Spleen (tissue), 11 donors: ENCODE data around the gene CSN1S1. TPM values are rescaled to one million over a fixed set of nuclear protein-coding genes. Genes with fewer than 3 reads are reported as not detected.
A peak's percentile ranks its signal among the peaks of the same experiment; 100 is the strongest.

ENCODE experiments used
- DNase-seq: peaks from one replicate; pipeline ENCODE4 v3.0.0-alpha.2; 2020
- H3K27ac ChIP-seq, 8 donors: fragments of 200-600 bp; sonication (generic) in 7 of 8; 1 replicate in 4 of 8; 2 replicates in 4 of 8; pipeline versions ENCODE4 v1.5.0 to v1.8.0; 2016 to 2021; ENCODE audit warnings: inconsistent platforms in 4 of 8, mild to moderate bottlenecking in 4 of 8, moderate library complexity in 1 of 8
- H3K27me3 ChIP-seq, 7 donors: fragments of 200-600 bp; sonication (generic) in 6 of 7; replicated peaks in 1 of 7; 1 replicate in 4 of 7; 2 replicates in 3 of 7; pipeline versions ENCODE4 v1.5.0 to v1.8.0; 2016 to 2021; ENCODE audit warnings: inconsistent platforms in 3 of 7, mild to moderate bottlenecking in 1 of 7
- H3K36me3 ChIP-seq, 6 donors: fragments of 200-600 bp; sonication (generic) in 5 of 6; 1 replicate in 4 of 6; 2 replicates in 2 of 6; pipeline versions ENCODE4 v1.5.0 to v1.8.0; 2016 to 2021; ENCODE audit warnings: inconsistent platforms in 2 of 6
- H3K4me1 ChIP-seq, 6 donors: fragments of 200-600 bp; sonication (generic) in 5 of 6; 1 replicate in 3 of 6; 2 replicates in 3 of 6; pipeline versions ENCODE4 v1.5.0 to v1.8.0; 2016 to 2021; ENCODE audit warnings: inconsistent platforms in 3 of 6
- H3K4me3 ChIP-seq, 8 donors: fragments of 200-600 bp; sonication (generic) in 7 of 8; 1 replicate in 4 of 8; 2 replicates in 4 of 8; pipeline versions ENCODE4 v1.5.0 to v1.8.0; 2016 to 2021; ENCODE audit warnings: inconsistent platforms in 4 of 8, mild to moderate bottlenecking in 4 of 8, moderate library complexity in 2 of 8
- H3K9me3 ChIP-seq, 8 donors: fragments of 200-600 bp; sonication (generic) in 7 of 8; 1 replicate in 4 of 8; 2 replicates in 4 of 8; pipeline versions ENCODE4 v1.5.0 to v1.8.0; 2016 to 2021; ENCODE audit warnings: inconsistent platforms in 4 of 8
- POLR2A ChIP-seq, 3 donors: fragments of 450-650 bp; IDR thresholded peaks; one replicate each; pipeline ENCODE4 v1.5.1; 2017; ENCODE audit warnings: antibody characterized with exemption in 3 of 3, mild to moderate bottlenecking in 1 of 3
- POLR2AphosphoS5 ChIP-seq, 3 donors: sonication (generic); formaldehyde crosslinking; IDR thresholded peaks; one replicate each; pipeline ENCODE4 v1.5.1; 2017; ENCODE audit warnings: antibody characterized with exemption in 3 of 3
- WGBS, 5 donors: extraction: QIAGEN DNeasy Blood & Tissue Kit in 3 of 5; methylation state at CpG; one replicate each; pipeline versions ENCODE4 v1.1.5 to v1.1.7; 2013 to 2018; 5-methylcytosine and 5-hydroxymethylcytosine counted together
- intact Hi-C: fragments of 100-400 bp; cut with DNase I; formaldehyde crosslinking; loops from one replicate; pipeline ENCODE4 v1.15.0; 2023; ENCODE audit warnings: low total_unique reads
- polyA plus RNA-seq, 3 donors: library from polyadenylated mRNA; stranded (reverse); fragments of 200-250 nt; gene quantifications; one replicate each; pipeline ENCODE4 v1.2.1, GENCODE V29; 2013
- total RNA-seq, 7 donors: library from RNA; depleted of rRNA in 3 of 7; stranded (reverse); fragments of >200 nt in 3 of 7; fragmentation: NEBNext Ultra II Directional in 4 of 7; extraction: Animal tissue kit (Norgen Biotek cat#: 25700) in 4 of 7; gene quantifications; one replicate each; pipeline versions ENCODE4 v1.1.0 to v1.2.1, GENCODE V29; 2016 to 2021
- TF ChIP-seq, protein P1 (sequence below), 11 experiments: fragments of 200-600 bp in 7 of 11; fragments of 450-650 bp in 4 of 11; sonication (generic) in 4 of 11; IDR thresholded peaks in 8 of 11; conservative IDR thresholded peaks in 3 of 11; 1 replicate in 7 of 11; 2 replicates in 4 of 11; pipeline versions ENCODE4 v1.4.0 to v1.8.0; 2016 to 2021; ENCODE audit warnings: antibody characterized with exemption in 11 of 11, inconsistent platforms in 4 of 11, mild to moderate bottlenecking in 1 of 11
- donor health status: healthy with polysubstance abuse.
- donor health status: DM: no; HTN: no; CAD: no; lungs with moderate emphysema.
- donor health status: DM: no; HTN: no; CAD: no.
- donor health status: Bipolar disorder and iron deficiency.
- donor health status: healthy.
- donor health status: DM: no; HTN: no; CAD: no.
- donor health status: DM: yes; HTN: yes; CAD: no.

The CSN1S1 gene
- total and polyA plus RNA-seq, 10 donors, result not detected

DNA sequence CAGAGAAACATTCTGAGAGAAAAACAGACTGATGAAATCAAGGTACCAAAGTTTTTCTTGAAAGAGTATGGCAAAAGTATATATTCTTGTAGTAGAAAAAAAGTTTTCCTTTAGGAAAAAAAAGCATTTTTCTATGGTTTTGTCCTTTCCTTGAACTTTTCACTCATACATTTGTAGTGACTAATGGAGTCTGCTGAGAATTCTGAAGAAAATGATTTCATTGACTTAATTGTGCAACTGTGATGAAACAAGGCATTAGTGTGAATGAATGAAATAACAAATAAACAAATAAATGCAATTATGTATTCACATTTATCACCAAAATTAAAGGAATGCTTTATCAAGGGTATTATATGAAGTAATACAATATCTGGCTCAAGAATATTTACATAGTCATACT lies 5.7 kb downstream of the CSN1S1 start:
- no peaks in the 10 kb centered on the region for H3K36me3 ChIP-seq
- no peaks in the 10 kb centered on the region for H3K9me3 ChIP-seq
- H3K4me3 ChIP-seq, result no peak overlapping the region
- DNase-seq, result no peak
- H3K4me1 ChIP-seq, result no peaks in the 10 kb centered on the region
- intact Hi-C loops, result no loop called here
- H3K27me3 ChIP-seq, result no peaks in the 10 kb centered on the region
- H3K27ac ChIP-seq, result no peak overlapping the region
- TF ChIP-seq POLR2A (IDR thresholded peaks at IDR 0.05), result no peak
- no peak for TF ChIP-seq POLR2AphosphoS5 (IDR thresholded peaks at IDR 0.05)
- TF ChIP-seq, protein P1, sequence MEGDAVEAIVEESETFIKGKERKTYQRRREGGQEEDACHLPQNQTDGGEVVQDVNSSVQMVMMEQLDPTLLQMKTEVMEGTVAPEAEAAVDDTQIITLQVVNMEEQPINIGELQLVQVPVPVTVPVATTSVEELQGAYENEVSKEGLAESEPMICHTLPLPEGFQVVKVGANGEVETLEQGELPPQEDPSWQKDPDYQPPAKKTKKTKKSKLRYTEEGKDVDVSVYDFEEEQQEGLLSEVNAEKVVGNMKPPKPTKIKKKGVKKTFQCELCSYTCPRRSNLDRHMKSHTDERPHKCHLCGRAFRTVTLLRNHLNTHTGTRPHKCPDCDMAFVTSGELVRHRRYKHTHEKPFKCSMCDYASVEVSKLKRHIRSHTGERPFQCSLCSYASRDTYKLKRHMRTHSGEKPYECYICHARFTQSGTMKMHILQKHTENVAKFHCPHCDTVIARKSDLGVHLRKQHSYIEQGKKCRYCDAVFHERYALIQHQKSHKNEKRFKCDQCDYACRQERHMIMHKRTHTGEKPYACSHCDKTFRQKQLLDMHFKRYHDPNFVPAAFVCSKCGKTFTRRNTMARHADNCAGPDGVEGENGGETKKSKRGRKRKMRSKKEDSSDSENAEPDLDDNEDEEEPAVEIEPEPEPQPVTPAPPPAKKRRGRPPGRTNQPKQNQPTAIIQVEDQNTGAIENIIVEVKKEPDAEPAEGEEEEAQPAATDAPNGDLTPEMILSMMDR (IDR thresholded peaks at IDR 0.05 in 8 of 11, conservative IDR thresholded peaks at IDR 0.05 in 3 of 11), result no peak

GRCh38 chr4:69951602-69952001 lies 20.7 kb downstream of the CSN1S1 start:
- no peaks in the 10 kb centered on the region for H3K4me1 ChIP-seq
- TF ChIP-seq, protein P1 (IDR thresholded peaks at IDR 0.05 in 8 of 11, conservative IDR thresholded peaks at IDR 0.05 in 3 of 11), result no peak
- TF ChIP-seq POLR2A (IDR thresholded peaks at IDR 0.05) (no peak), POLR2AphosphoS5 (IDR thresholded peaks at IDR 0.05) (no peak)
- WGBS, 5 donors, result 61 to 72% (median 64%) methylated on average over 3 of the region's 3 CpGs
- DNase-seq, result no peak
- H3K27ac ChIP-seq, result no peak overlapping the region
- no peaks in the 10 kb centered on the region for H3K27me3 ChIP-seq
- H3K9me3 ChIP-seq, result peaks cover 0 to 4% (median 0%) of the 10 kb centered on the region in 8 donors
- H3K36me3 ChIP-seq, result no peaks in the 10 kb centered on the region
- no peak overlapping the region for H3K4me3 ChIP-seq
- intact Hi-C loops, result no loop called here

DNA sequence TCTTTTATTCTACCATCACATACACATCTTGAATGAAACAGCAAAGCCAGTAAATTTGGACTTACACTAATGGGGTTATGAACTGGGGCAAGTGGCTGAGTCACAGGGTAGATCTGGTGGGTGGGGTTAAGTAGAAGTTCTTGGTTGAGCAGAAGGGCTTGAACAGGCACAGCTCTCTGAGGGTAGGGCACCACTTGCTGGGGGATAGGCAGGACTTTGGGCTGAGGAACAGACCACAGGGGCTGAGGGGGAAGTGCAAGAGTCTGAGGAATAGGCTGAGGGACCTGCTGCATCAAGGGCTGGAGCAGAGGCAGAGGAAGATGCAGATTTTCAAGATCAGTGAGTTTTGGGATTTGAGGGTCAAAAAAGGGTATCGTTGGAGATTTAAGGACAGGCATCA lies 26.3 kb downstream of the CSN1S1 start:
- intact Hi-C loops, result no loop called here

GRCh38 chr4:69965628-69966027 lies 34.8 kb downstream of the CSN1S1 start, which contains the start of gene CSN2:
Gene CSN2 (minus strand): TSS chr4:69965728. CDS start chr4:69960995, 4,733 bp downstream.
- DNase-seq, result no peak
- Histone ChIP-seq H3K4me3 (no peak within 1 kb of the TSS), H3K36me3 (no peaks in the 10 kb centered on the region), H3K27ac (no peak within 1 kb of the TSS), H3K27me3 (no peaks in the 10 kb centered on the region), H3K9me3 (peaks cover 0 to 6% (median 0%) of the 10 kb centered on the region in 8 donors), H3K4me1 (no peaks in the 10 kb centered on the region)
- intact Hi-C loops, result no loop called here
- 83 to 92% (median 88%) methylated on average over 2 of the region's 2 CpGs for WGBS, 5 donors
- TF ChIP-seq POLR2AphosphoS5 (IDR thresholded peaks at IDR 0.05) (no peak), POLR2A (IDR thresholded peaks at IDR 0.05) (no peak)
- TF ChIP-seq, protein P1 (IDR thresholded peaks at IDR 0.05 in 8 of 11, conservative IDR thresholded peaks at IDR 0.05 in 3 of 11), result no peak

More for the DNA sequence above, 26.3 kb downstream of the CSN1S1 start:
- no peak overlapping the region for H3K4me3 ChIP-seq
- no peak overlapping the region for H3K27ac ChIP-seq
- no peaks in the 10 kb centered on the region for H3K4me1 ChIP-seq
- no peaks in the 10 kb centered on the region for H3K27me3 ChIP-seq
- no peaks in the 10 kb centered on the region for H3K36me3 ChIP-seq
- peaks cover 0 to 2% (median 0%) of the 10 kb centered on the region in 8 donors for H3K9me3 ChIP-seq
- 89 to 96% (median 90%) methylated on average over 1 of the region's 1 CpG for WGBS, 5 donors
- TF ChIP-seq POLR2A (IDR thresholded peaks at IDR 0.05) (no peak), POLR2AphosphoS5 (IDR thresholded peaks at IDR 0.05) (no peak)
- TF ChIP-seq, protein P1 (IDR thresholded peaks at IDR 0.05 in 8 of 11, conservative IDR thresholded peaks at IDR 0.05 in 3 of 11), result no peak
- peak; percentile 55 for DNase-seq
